Thoracic aorta (tissue), 2 donors: Measurements from ENCODE around the gene RAB33B. TPM values are rescaled to one million over a fixed set of nuclear protein-coding genes. Genes with fewer than 3 reads are reported as not detected.

Source experiments
- ATAC-seq: fragments of 150-250 bp; one replicate; pipeline ENCODE4 v1.8.0; 2017; ENCODE audit warnings: low read depth; ENCODE audit not compliant: insufficient number of reproducible peaks, low FRiP score
- DNase-seq: peaks from one replicate; pipeline ENCODE4 v3.0.0-alpha.2; 2020; ENCODE audit warnings: low spot score
- H3K27ac ChIP-seq, 2 donors: fragments of 200-600 bp; sonication (generic); 1 replicate in 1 of 2; 2 replicates in 1 of 2; pipeline ENCODE4 v1.5.1; 2016; ENCODE audit warnings: mild to moderate bottlenecking in 2 of 2, moderate library complexity in 2 of 2
- H3K27me3 ChIP-seq: fragments of 200-600 bp; sonication (generic); replicated peaks from 2 replicates; pipeline ENCODE4 v1.6.0; 2016; ENCODE audit warnings: mild to moderate bottlenecking; ENCODE audit not compliant: insufficient read depth
- H3K36me3 ChIP-seq: fragments of 200-600 bp; sonication (generic); one replicate; pipeline ENCODE4 v1.5.1; 2016
- H3K4me1 ChIP-seq, 2 donors: fragments of 200-600 bp; sonication (generic); 1 replicate in 1 of 2; 2 replicates in 1 of 2; pipeline versions ENCODE4 v1.5.1 to v1.6.0; 2016; ENCODE audit warnings: low read depth in 2 of 2, mild to moderate bottlenecking in 1 of 2; ENCODE audit not compliant: control insufficient read depth in 1 of 2
- H3K4me3 ChIP-seq: fragments of 200-600 bp; sonication (generic); 2 replicates; pipeline ENCODE4 v1.5.1; 2016; ENCODE audit warnings: mild to moderate bottlenecking
- H3K9me3 ChIP-seq: fragments of 200-600 bp; sonication (generic); 2 replicates; pipeline ENCODE4 v1.5.1; 2016
- CTCF ChIP-seq: fragments of 200-600 bp; sonication (generic); IDR thresholded peaks from one replicate; pipeline ENCODE4 v1.5.1; 2019; ENCODE audit warnings: antibody characterized with exemption
- total RNA-seq, 2 donors: library from RNA; depleted of rRNA; stranded (reverse); fragments of >200 nt; gene quantifications; one replicate each; pipeline versions ENCODE4 v1.1.0 to v1.2.3, GENCODE V29; 2016

The RAB33B gene
- total RNA-seq, 2 donors from 2014 or later: 8.7 to 14.2 TPM

DNA sequence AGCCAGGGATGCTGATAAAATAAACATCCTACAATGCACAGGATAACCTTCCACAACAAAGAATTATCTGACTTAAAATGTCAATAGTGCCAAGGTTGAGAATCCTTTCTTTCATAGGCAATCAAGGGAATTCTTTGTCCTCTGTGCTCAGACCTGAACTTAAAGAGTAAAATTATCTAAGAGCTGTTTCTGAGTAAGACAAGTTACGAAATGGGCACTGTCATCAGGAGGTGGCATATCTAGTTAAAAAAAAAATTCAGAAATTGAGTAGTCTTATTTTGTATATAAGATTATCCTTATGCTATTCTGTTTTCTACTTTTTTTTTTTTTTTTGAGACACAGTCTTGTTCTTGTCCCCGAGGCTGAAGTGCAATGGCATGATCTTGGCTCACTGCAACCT lies 3.3 kb upstream of the RAB33B start:
- Histone ChIP-seq H3K4me3 (no peak overlapping the region), H3K9me3 (no peaks in the 10 kb centered on the region), H3K36me3 (no peaks in the 10 kb centered on the region), H3K27ac (no peak overlapping the region), H3K4me1 (peaks cover 7 to 19% of the 10 kb centered on the region in 2 donors), H3K27me3 (no peaks in the 10 kb centered on the region)
- no peak for ATAC-seq
- no peak for TF ChIP-seq CTCF
- no peak for DNase-seq

GRCh38 chr4:139451997-139452396 lies 1.9 kb upstream of the RAB33B start:
- ATAC-seq (no peak), DNase-seq (no peak)
- no peaks in the 10 kb centered on the region for H3K36me3 ChIP-seq
- no peak overlapping the region for H3K27ac ChIP-seq
- TF ChIP-seq CTCF: no peak
- H3K4me1 ChIP-seq: peaks cover 18 to 33% of the 10 kb centered on the region in 2 donors
- peak overlapping the region; percentile 93 for H3K4me3 ChIP-seq
- H3K27me3 ChIP-seq: no peaks in the 10 kb centered on the region
- H3K9me3 ChIP-seq: no peaks in the 10 kb centered on the region

DNA sequence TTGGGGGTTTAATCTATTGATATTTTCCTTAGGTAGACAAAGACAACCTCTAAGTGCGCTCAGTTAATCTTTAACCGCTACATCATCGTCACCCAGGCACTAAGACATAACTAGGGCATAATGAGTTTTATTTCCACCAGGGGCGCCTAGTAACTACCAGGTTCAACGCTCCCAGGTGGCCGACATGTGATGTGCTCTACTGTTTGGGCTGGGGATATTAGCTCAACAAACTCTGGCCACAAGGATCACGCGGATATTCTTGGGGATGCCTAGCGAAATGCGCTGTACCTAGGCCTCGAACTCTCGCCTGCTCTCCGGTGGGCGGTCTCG lies 915 bp upstream of the RAB33B start:
- DNase-seq: no peak
- Histone ChIP-seq H3K36me3 (no peaks in the 10 kb centered on the region), H3K27ac (peak overlapping the region; percentile 79 to 96), H3K4me1 (peaks cover 27 to 40% of the 10 kb centered on the region in 2 donors), H3K27me3 (no peaks in the 10 kb centered on the region), H3K9me3 (no peaks in the 10 kb centered on the region), H3K4me3 (peak overlapping the region; percentile 93)
- ATAC-seq: peak; percentile 8
- peak; percentile 29 for TF ChIP-seq CTCF

- H3K27me3 ChIP-seq: no peaks in the 10 kb centered on the region
- H3K27ac ChIP-seq: peak overlapping the region; percentile 79 to 96
- H3K4me1 ChIP-seq: peaks cover 31 to 45% of the 10 kb centered on the region in 2 donors
- peak overlapping the region; percentile 93 for H3K4me3 ChIP-seq
- DNase-seq: peak; percentile 96
- no peak for TF ChIP-seq CTCF
- no peaks in the 10 kb centered on the region for H3K9me3 ChIP-seq
- peak; percentile 96 for ATAC-seq
- no peaks in the 10 kb centered on the region for H3K36me3 ChIP-seq
These were observed 380 bp upstream of the RAB33B start for GRCh38 chr4:139453371-139454110.

GRCh38 chr4:139455126-139455538 lies 1.2 kb downstream of the RAB33B start:
- H3K4me1 ChIP-seq: peaks cover 45 to 61% of the 10 kb centered on the region in 2 donors
- ATAC-seq (no peak), DNase-seq (no peak)
- H3K27me3 ChIP-seq: no peaks in the 10 kb centered on the region
- H3K4me3 ChIP-seq: peak overlapping the region; percentile 93
- no peaks in the 10 kb centered on the region for H3K9me3 ChIP-seq
- peak overlapping the region; percentile 79 to 96 for H3K27ac ChIP-seq
- no peaks in the 10 kb centered on the region for H3K36me3 ChIP-seq
- TF ChIP-seq CTCF: no peak
